Renal pelvis (tissue), 4 donors: ENCODE results near the gene APMAP. TPM values are rescaled to one million over a fixed set of nuclear protein-coding genes. Genes with fewer than 3 reads are reported as not detected.

Experiments
- DNase-seq: peaks from one replicate; pipeline ENCODE4 v3.0.0-alpha.2; 2013
- polyA plus RNA-seq, 3 donors: library from polyadenylated mRNA; unstranded; fragments of 120-200 nt; gene quantifications; one replicate each; pipeline ENCODE4 v1.2.1, GENCODE V29; 2013; ENCODE audit not compliant: insufficient read length in 3 of 3

APMAP gene
- polyA plus RNA-seq, 3 donors, result 92.8 to 100 (median 93.9) TPM

- no peak for DNase-seq
These were observed 37.6 kb upstream of the APMAP start for GRCh38 chr20:25030007-25030648.

GRCh38 chr20:25025986-25026605 is 33.5 kb upstream of the APMAP start:
- DNase-seq, result no peak

GRCh38 chr20:25025091-25025861 is 32.7 kb upstream of the APMAP start:
- no peak for DNase-seq

- no peak for DNase-seq
These were observed 31.6 kb upstream of the APMAP start for GRCh38 chr20:25024171-25024570.

- no peak for DNase-seq
These were observed 30.8 kb upstream of the APMAP start for GRCh38 chr20:25023356-25023755.

- DNase-seq, result no peak
These were observed 30.1 kb upstream of the APMAP start for GRCh38 chr20:25022680-25023079.

- no peak for DNase-seq
These were observed 28.8 kb upstream of the APMAP start for GRCh38 chr20:25021336-25021735.

- DNase-seq, result no peak
These were observed 28.4 kb upstream of the APMAP start for GRCh38 chr20:25020901-25021301.

- no peak for DNase-seq
These were observed 27.8 kb upstream of the APMAP start for GRCh38 chr20:25020345-25020744.

GRCh38 chr20:25019381-25020155 is 27.0 kb upstream of the APMAP start:
- DNase-seq, result no peak

- DNase-seq, result no peak
These were observed 26.3 kb upstream of the APMAP start for GRCh38 chr20:25018841-25019240.

GRCh38 chr20:25018425-25018824 is 25.9 kb upstream of the APMAP start:
- no peak for DNase-seq

- no peak for DNase-seq
These were observed 24.8 kb upstream of the APMAP start for GRCh38 chr20:25017257-25017803.

GRCh38 chr20:25016471-25016870 is 23.9 kb upstream of the APMAP start:
- no peak for DNase-seq

- no peak for DNase-seq
These were observed 23.4 kb upstream of the APMAP start for GRCh38 chr20:25015986-25016385.

- no peak for DNase-seq
These were observed 22.3 kb upstream of the APMAP start for GRCh38 chr20:25014816-25015215.

- DNase-seq, result no peak
These were observed 21.2 kb upstream of the APMAP start for GRCh38 chr20:25013478-25014380.

- DNase-seq, result no peak
These were observed 20.2 kb upstream of the APMAP start for GRCh38 chr20:25012616-25013189.

- DNase-seq, result no peak
These were observed 19.3 kb upstream of the APMAP start for GRCh38 chr20:25011831-25012241.

GRCh38 chr20:25011261-25011660 is 18.7 kb upstream of the APMAP start:
- DNase-seq, result no peak
